Tibial nerve (tissue), 3 donors: Measurements from ENCODE around the gene CRYZL1.

Experiments used
- POLR2A ChIP-seq, 2 donors: fragments of 450-650 bp; IDR thresholded peaks; one replicate each; pipeline ENCODE4 v1.6.1; 2017; ENCODE audit warnings: antibody characterized with exemption in 2 of 2, mild to moderate bottlenecking in 2 of 2, moderate library complexity in 2 of 2
- TF ChIP-seq, protein P1 (sequence below), 5 experiments: fragments of 200-600 bp in 3 of 5; fragments of 450-650 bp in 2 of 5; sonication (generic) in 3 of 5; IDR thresholded peaks; one replicate each; pipeline ENCODE4 v1.5.1; 2016 to 2019; ENCODE audit warnings: antibody characterized with exemption in 5 of 5, mild to moderate bottlenecking in 3 of 5, moderate library complexity in 2 of 5

DNA sequence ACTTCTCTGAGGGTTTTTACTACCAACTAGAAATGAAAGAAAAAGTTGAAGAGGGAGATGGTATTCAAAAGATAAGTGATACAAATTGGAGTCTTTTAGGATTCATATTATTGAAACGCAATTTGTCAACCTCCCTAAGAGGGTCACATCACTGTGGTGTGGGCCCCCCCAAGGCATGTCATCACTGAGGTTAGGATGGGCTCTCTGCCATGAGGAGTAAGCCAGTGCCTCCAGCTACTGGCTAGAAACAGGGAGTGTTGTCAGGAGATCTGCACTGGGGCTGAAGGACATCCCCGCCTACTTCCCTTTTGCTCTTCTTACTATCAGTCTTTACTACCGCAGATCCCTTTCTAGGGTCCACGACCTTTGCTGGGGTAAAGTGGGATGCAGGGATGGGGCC is 26.6 kb upstream of the CRYZL1 start:
- TF ChIP-seq, protein P1, sequence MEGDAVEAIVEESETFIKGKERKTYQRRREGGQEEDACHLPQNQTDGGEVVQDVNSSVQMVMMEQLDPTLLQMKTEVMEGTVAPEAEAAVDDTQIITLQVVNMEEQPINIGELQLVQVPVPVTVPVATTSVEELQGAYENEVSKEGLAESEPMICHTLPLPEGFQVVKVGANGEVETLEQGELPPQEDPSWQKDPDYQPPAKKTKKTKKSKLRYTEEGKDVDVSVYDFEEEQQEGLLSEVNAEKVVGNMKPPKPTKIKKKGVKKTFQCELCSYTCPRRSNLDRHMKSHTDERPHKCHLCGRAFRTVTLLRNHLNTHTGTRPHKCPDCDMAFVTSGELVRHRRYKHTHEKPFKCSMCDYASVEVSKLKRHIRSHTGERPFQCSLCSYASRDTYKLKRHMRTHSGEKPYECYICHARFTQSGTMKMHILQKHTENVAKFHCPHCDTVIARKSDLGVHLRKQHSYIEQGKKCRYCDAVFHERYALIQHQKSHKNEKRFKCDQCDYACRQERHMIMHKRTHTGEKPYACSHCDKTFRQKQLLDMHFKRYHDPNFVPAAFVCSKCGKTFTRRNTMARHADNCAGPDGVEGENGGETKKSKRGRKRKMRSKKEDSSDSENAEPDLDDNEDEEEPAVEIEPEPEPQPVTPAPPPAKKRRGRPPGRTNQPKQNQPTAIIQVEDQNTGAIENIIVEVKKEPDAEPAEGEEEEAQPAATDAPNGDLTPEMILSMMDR (IDR thresholded peaks at IDR 0.05) = no peak
- no peak for TF ChIP-seq POLR2A (IDR thresholded peaks at IDR 0.05)
